GF-D8 (cell line): Measurements from ENCODE around the gene TCF23.
"Not testable (repeated sequence)": the region's sequence is repeated elsewhere in the genome, so short reads cannot be mapped to it uniquely, and the experiment has no call there.

ENCODE experiments used
- DNase-seq: peaks from one replicate; lab custom pipeline; 2025; lab: John Stamatoyannopoulos, UW

TCF23 gene

GRCh38 chr2:27189989-27190388, 41.2 kb downstream of the TCF23 start:
- no peak for DNase-seq

- peak; percentile 51 for DNase-seq
Observed at GRCh38 chr2:27191070-27191829, 42.4 kb downstream of the TCF23 start.

- no peak for DNase-seq
Observed at GRCh38 chr2:27194538-27195354, 45.9 kb downstream of the TCF23 start.

GRCh38 chr2:27195799-27196198, 47.0 kb downstream of the TCF23 start:
- DNase-seq = not testable (repeated sequence)

GRCh38 chr2:27198068-27198467, 49.3 kb downstream of the TCF23 start:
- not testable (repeated sequence) for DNase-seq

- no peak for DNase-seq
Observed at GRCh38 chr2:27198627-27199026, 49.8 kb downstream of the TCF23 start.

GRCh38 chr2:27199241-27199640, 50.4 kb downstream of the TCF23 start:
- no peak for DNase-seq

GRCh38 chr2:27201675-27202074, 52.9 kb downstream of the TCF23 start:
- DNase-seq = no peak

- no peak for DNase-seq
Observed at GRCh38 chr2:27202854-27203253, 54.0 kb downstream of the TCF23 start.

GRCh38 chr2:27203741-27204140, 54.9 kb downstream of the TCF23 start:
- DNase-seq = no peak

- no peak for DNase-seq
Observed at GRCh38 chr2:27204566-27204965, 55.8 kb downstream of the TCF23 start.

- no peak for DNase-seq
Observed at GRCh38 chr2:27205206-27205605, 56.4 kb downstream of the TCF23 start.

GRCh38 chr2:27206346-27206745, 57.5 kb downstream of the TCF23 start:
- no peak for DNase-seq
